ENCODE data around the gene CYP3A7. TPM values are rescaled to one million over a fixed set of nuclear protein-coding genes. Genes with fewer than 3 reads are reported as not detected.
"Not testable (repeated sequence)": the region's sequence is repeated elsewhere in the genome, so short reads cannot be mapped to it uniquely, and the experiment has no call there.

The CYP3A7 gene
- total and polyA plus RNA-seq, 2 donors (not counting 1 experiment from before 2014, with no cell fraction given), result 0.16 to 37.8 TPM

GRCh38 chr7:99694201-99694911 lies 40.6 kb downstream of the CYP3A7 start:
- Histone ChIP-seq H3K4me2 (ENCODE audit: extremely low read depth, insufficient read depth, low read length) (no peak overlapping the region), H3K36me3 (ENCODE audit: control insufficient read depth, insufficient read depth, low read length) (no peaks in the 10 kb centered on the region), H3K9ac (ENCODE audit: insufficient read depth, low read length) (no peak overlapping the region), H3K4me1 (ENCODE audit: control insufficient read depth, extremely low read depth, insufficient read depth, low read length) (no peaks in the 10 kb centered on the region), H3K79me2 (ENCODE audit: control insufficient read depth, insufficient read depth, low read length) (no peaks in the 10 kb centered on the region), H2AFZ (ENCODE audit: low read length) (no peak overlapping the region), H4K20me1 (ENCODE audit: control insufficient read depth, extremely low read depth, insufficient read depth, low read length) (no peaks in the 10 kb centered on the region), H3K9me3 (ENCODE audit: control insufficient read depth, insufficient read depth, low read depth, low read length) (no peaks in the 10 kb centered on the region), H3K4me3 (replicated peaks in 1 of 4; ENCODE audit: control extremely low read depth in 1 of 4, insufficient read depth in 1 of 4, low read depth in 3 of 4, low read length in 4 of 4) (no peak overlapping the region), H3K27ac (ENCODE audit: insufficient read depth, low read length) (no peak overlapping the region), H3K27me3 (ENCODE audit: control insufficient read depth, insufficient read depth, low read length) (no peaks in the 10 kb centered on the region)
- TF ChIP-seq EZH2 (IDR thresholded peaks at IDR 0.05; ENCODE audit: low read length, missing control alignments), result no peak
- no peak for TF ChIP-seq CTCF (conservative IDR thresholded peaks at IDR 0.05 in 1 of 2, IDR thresholded peaks at IDR 0.05 in 1 of 2; ENCODE audit: low read depth in 1 of 2, low read length in 2 of 2)
- no peak for DNase-seq (ENCODE audit: low read depth in 2 of 2)

DNA sequence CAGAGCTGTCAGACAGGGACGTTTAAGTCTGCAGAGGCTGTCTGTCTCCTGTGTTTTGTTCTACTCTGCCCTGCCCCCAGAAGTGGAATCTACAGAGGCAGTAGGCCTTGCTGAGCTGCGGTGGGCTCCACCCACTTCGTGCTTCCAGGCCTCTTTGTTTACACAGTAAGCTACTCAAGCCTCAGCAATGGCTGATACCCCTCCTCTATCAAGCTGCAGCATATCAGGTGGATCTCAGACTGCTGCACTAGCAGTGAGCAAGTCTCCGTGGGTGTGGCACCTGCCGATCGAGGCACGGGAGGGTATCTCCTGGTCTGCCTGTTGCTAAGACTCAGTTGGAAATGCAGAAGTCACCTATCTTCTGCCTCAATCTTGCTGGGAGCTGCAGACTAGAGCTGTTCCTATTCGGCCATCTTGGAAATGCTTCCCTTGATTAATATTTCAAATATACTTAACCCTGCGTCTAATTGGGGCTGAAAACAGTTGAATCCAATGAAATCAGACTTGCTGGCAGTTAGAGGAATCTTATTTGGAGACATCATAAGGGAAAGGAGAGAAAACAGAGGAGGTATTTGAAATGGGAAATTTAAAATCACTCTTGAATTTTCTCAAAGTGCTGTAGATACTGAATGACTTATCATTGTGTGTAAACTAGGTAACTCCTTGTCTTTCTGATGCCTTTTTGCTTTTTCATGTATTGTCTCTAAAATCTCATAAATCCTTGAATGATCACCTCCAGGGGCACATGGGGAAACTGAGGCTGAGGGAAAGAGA lies 41.4 kb downstream of the CYP3A7 start:
- Histone ChIP-seq H4K20me1 (ENCODE audit: control insufficient read depth, extremely low read depth, insufficient read depth, low read length) (no peaks in the 10 kb centered on the region), H3K79me2 (ENCODE audit: control insufficient read depth, insufficient read depth, low read length) (no peaks in the 10 kb centered on the region), H3K27me3 (ENCODE audit: control insufficient read depth, insufficient read depth, low read length) (no peaks in the 10 kb centered on the region), H3K4me1 (ENCODE audit: control insufficient read depth, extremely low read depth, insufficient read depth, low read length) (no peaks in the 10 kb centered on the region), H3K27ac (ENCODE audit: insufficient read depth, low read length) (no peak overlapping the region), H3K4me3 (replicated peaks in 1 of 4; ENCODE audit: control extremely low read depth in 1 of 4, insufficient read depth in 1 of 4, low read depth in 3 of 4, low read length in 4 of 4) (no peak overlapping the region), H2AFZ (ENCODE audit: low read length) (no peak overlapping the region), H3K9ac (ENCODE audit: insufficient read depth, low read length) (no peak overlapping the region), H3K36me3 (ENCODE audit: control insufficient read depth, insufficient read depth, low read length) (no peaks in the 10 kb centered on the region), H3K9me3 (ENCODE audit: control insufficient read depth, insufficient read depth, low read depth, low read length) (no peaks in the 10 kb centered on the region), H3K4me2 (ENCODE audit: extremely low read depth, insufficient read depth, low read length) (no peak overlapping the region)
- TF ChIP-seq EZH2 (IDR thresholded peaks at IDR 0.05; ENCODE audit: low read length, missing control alignments) (no peak), CTCF (conservative IDR thresholded peaks at IDR 0.05 in 1 of 2, IDR thresholded peaks at IDR 0.05 in 1 of 2; ENCODE audit: low read depth in 1 of 2, low read length in 2 of 2) (no peak)
- DNase-seq (ENCODE audit: low read depth in 2 of 2), result no peak

GRCh38 chr7:99693100-99693426 lies 41.9 kb downstream of the CYP3A7 start:
- TF ChIP-seq CTCF (conservative IDR thresholded peaks at IDR 0.05 in 1 of 2, IDR thresholded peaks at IDR 0.05 in 1 of 2; ENCODE audit: low read depth in 1 of 2, low read length in 2 of 2), result no peak
- TF ChIP-seq EZH2 (IDR thresholded peaks at IDR 0.05; ENCODE audit: low read length, missing control alignments), result no peak
- Histone ChIP-seq H3K9ac (ENCODE audit: insufficient read depth, low read length) (no peak overlapping the region), H3K79me2 (ENCODE audit: control insufficient read depth, insufficient read depth, low read length) (no peaks in the 10 kb centered on the region), H3K36me3 (ENCODE audit: control insufficient read depth, insufficient read depth, low read length) (no peaks in the 10 kb centered on the region), H3K27ac (ENCODE audit: insufficient read depth, low read length) (no peak overlapping the region), H3K4me1 (ENCODE audit: control insufficient read depth, extremely low read depth, insufficient read depth, low read length) (no peaks in the 10 kb centered on the region), H4K20me1 (ENCODE audit: control insufficient read depth, extremely low read depth, insufficient read depth, low read length) (no peaks in the 10 kb centered on the region), H2AFZ (ENCODE audit: low read length) (no peak overlapping the region), H3K27me3 (ENCODE audit: control insufficient read depth, insufficient read depth, low read length) (no peaks in the 10 kb centered on the region), H3K9me3 (ENCODE audit: control insufficient read depth, insufficient read depth, low read depth, low read length) (no peaks in the 10 kb centered on the region), H3K4me2 (ENCODE audit: extremely low read depth, insufficient read depth, low read length) (no peak overlapping the region), H3K4me3 (replicated peaks in 1 of 4; ENCODE audit: control extremely low read depth in 1 of 4, insufficient read depth in 1 of 4, low read depth in 3 of 4, low read length in 4 of 4) (no peak overlapping the region)
- no peak for DNase-seq (ENCODE audit: low read depth in 2 of 2)

- H3K9me3 ChIP-seq (ENCODE audit: control insufficient read depth, insufficient read depth, low read depth, low read length); H4K20me1 ChIP-seq (ENCODE audit: control insufficient read depth, extremely low read depth, insufficient read depth, low read length); H3K79me2 ChIP-seq (ENCODE audit: control insufficient read depth, insufficient read depth, low read length); H3K4me1 ChIP-seq (ENCODE audit: control insufficient read depth, extremely low read depth, insufficient read depth, low read length); H2AFZ ChIP-seq (ENCODE audit: low read length); H3K27me3 ChIP-seq (ENCODE audit: control insufficient read depth, insufficient read depth, low read length); H3K36me3 ChIP-seq (ENCODE audit: control insufficient read depth, insufficient read depth, low read length); H3K4me2 ChIP-seq (ENCODE audit: extremely low read depth, insufficient read depth, low read length); H3K27ac ChIP-seq (ENCODE audit: insufficient read depth, low read length); H3K9ac ChIP-seq (ENCODE audit: insufficient read depth, low read length); DNase-seq (ENCODE audit: low read depth in 2 of 2); H3K4me3 ChIP-seq (replicated peaks in 1 of 4; ENCODE audit: control extremely low read depth in 1 of 4, insufficient read depth in 1 of 4, low read depth in 3 of 4, low read length in 4 of 4): not testable (repeated sequence)
These were observed 42.4 kb downstream of the CYP3A7 start for GRCh38 chr7:99692563-99692962.

All from fibroblast of lung (primary cell).